ENCODE data around the gene YBEY.
"Not testable (repeated sequence)": the region's sequence is repeated elsewhere in the genome, so short reads cannot be mapped to it uniquely, and the experiment has no call there.

YBEY gene, protein sequence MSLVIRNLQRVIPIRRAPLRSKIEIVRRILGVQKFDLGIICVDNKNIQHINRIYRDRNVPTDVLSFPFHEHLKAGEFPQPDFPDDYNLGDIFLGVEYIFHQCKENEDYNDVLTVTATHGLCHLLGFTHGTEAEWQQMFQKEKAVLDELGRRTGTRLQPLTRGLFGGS
- 6.9 reads per million, percentile 25 among the genes with 10 or more reads in this experiment for total RNA-seq

DNA sequence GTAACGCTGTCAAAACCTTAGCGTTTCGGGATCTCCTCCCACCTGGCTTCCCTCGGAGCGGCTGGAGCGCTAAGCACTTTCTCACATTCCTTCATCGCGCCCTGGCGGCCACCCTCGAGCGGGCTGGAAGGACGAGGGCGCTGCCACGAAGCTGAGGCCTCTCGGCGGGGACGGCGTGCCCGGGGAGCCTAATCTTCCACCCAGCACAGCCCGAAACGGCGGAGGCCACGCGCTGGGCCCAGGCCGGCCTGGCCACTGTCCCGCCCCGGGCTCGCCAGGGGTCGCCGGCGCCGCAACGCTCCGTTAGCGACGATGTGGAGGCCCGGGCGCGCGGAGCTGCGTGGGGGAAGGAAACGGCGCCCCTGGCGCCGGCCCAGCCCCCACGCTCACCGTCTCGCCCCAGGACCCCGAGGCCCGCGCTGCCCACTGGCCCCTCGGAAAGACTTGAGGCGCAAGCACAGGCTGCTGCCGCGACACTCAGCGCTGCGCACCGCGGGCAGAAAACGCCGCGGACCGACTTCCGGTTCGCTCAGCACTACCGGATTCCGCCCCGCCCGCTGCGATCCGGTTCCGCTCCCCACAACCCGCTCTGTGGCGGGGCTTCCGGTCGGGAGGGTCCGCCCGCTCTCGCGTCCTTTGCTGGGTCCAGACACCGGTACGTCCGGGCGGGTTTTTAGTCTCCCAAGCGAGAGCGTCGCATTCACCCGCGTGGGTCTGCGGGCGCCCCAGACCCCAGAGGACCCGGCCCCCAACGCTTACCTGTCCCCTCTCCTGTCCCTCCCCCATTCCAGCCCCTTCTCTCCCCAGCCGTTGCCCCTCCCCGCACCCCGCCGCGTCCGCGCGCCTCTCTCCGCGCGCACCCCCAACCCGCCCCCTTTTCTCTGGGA lies at the start of gene YBEY:
TSS of gene YBEY (plus strand) at position 582 of the 887 bp plus-strand sequence. CDS start 572 bp downstream, outside the sequence.
- DNase-seq: peak; percentile 77

DNA sequence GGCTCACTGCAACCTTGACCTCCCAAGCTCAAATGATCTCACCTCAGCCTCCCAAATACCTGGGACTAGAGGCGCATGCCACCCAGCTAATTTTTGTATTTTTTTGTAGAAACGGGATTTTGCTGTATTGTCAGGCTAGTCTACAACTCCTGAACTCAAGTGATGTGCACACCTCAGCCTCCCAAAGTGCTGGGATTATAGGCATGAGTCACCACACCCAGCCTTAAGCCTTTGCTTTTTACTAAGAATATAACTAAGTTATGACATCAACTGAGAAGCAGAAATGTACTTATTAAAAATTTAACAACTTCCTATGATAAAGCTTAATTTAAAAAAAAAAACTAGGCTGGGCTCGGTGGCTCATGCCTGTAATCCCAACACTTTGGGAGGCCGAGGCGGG lies 48.7 kb upstream of the YBEY start:
- DNase-seq: no peak

DNA sequence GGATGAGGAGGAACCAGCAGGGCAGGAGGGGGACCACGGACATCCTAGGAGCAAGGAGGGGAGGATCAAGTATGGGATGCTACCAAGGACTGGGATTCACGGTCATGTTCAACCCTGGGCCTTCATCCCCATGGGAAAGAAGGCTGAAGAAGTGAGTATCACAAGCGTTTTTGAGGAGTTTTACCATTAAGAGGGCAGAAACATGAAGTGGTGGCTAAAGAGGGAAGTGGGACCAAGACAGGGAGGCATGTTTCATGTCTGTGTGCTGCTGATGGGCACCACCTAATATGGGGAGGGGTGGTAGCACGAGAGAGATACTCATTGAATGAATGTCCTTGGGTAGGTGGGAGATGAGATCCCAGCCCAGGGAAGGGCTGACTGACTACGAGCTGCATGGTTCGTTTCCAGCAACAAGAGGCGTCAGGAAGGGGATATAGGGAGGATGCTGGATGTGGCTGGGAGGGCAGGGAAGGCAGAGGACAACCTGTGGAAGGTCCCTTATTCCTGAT lies 46.3 kb upstream of the YBEY start:
- no peak for DNase-seq

DNA sequence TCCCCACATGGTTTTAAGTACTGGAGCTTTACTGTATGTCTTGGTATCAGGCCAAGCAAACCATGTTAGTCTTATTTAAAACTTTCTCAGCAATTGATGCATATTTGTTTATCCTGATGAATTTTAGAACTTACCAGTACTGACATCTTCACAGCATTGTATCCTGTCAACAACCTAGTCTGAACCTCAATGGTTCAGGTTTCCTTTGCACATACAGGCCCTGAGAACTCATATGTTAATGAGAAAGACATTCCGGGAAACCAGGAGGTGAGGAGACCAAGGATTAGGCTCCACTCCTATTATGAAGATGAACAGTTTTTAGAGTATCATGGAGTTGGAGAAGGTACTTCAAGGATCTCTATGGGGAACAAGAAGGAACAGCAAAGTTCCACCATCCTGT lies 44.6 kb upstream of the YBEY start:
- not testable (repeated sequence) for DNase-seq

DNA sequence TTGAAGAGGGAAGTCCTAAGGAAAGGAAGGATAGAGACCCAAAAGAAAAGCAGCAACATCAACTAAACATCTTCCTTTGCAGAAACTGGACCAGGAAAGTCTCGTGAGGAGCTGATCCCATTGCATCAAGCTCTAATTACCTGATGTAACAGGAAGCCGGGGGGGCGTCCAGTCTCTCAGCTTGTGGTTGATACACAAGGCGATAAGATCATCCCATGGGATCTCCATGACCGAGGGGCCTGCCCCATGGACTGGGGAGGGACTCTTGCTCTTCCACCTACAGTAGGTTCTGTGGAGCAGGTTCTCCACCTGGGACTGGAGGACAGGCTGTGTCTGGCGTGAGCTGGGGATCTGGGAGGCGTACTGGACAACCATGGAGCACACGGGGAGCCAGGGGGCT lies 42.8 kb upstream of the YBEY start:
- DNase-seq: no peak

DNA sequence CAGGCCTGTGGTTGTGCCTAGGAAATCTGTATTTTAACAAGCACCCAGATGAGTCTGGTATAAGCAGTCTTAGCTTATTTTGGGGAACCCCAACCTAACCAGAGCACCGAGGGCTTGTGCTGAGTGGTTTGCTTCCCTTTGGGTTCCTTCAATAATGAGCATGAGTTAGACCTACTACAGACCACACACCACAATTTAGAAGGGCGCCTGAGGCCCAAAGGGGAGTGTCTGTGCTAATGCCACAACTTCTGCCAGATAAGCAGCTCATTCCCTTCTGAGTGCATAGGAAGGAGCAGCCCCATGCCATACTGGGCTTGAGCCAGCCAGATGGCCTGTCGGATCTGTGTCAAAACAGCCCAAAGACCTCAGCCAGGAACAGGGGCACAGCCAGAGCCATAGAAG lies 42.2 kb upstream of the YBEY start:
- DNase-seq: no peak

DNA sequence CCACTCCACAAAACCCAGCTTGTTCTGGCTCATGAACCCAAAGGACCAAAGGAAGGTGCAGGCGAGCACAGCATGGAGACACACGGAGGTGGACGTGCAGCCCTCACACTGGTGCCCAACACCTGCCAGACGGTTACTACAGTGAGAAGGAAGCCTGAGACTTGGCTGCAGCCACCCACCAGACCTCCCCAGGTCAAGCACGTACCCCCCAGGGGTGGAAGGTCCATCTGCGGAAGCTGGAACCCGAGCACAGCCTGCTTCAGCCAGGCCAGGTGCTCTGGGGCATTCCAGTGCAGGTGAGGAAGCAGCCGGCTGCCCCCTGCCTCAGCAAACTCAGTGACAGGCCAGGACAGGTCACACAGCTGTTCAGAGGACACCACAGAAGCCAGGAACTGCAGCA lies 41.5 kb upstream of the YBEY start:
- no peak for DNase-seq

DNA sequence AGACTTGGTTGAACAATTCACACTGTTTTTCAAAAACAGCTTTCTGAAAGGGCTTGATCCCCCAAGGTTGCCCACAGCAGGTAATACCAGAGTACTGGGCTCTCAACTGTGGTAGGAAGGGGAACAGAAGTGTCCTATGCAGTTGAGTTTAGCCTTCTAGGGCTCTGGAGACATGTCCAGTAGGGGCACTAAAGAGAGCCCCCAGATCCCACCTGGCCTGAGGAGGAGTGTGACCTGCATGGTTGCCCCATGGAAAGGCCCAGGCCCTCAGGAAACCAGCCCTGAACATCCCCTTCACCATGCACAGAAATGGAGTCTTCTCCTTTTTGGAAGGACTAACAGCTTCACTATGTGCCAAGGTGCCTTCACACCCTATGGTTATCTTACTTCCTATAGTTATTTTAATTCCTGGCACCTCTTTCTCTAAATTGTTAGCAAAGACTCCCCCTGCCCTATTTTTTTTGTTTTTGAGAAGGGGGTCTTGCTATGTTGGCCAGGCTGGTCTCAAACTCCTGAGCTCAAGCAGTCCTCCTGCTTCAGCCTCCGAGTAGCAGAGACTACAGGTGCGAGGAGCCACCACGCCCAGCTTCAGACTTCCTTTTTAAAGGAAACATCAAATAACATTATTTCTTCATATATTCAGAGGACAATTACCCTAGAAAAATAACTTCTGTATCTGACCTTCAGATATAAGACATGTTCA lies 40.8 kb upstream of the YBEY start:
- DNase-seq: no peak

DNA sequence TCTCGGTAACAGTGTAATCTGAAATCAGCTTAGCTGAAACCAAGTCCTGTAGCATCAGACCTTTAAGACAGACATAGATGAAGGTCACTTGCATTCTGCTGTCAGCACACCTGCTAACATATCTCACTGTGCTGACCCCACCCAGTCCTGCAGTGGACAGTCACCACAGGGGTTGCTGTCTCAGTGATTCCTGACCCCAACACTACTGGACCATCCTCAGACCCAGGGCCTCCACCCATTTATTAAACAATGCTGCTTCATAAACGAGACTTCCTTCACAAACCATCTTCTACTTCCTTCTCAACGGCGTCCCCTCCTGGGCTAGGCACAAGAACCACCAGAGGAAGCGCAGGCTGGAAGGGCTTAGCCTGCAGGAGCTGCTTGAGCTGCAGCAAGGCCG lies 39.8 kb upstream of the YBEY start:
- DNase-seq: no peak

DNA sequence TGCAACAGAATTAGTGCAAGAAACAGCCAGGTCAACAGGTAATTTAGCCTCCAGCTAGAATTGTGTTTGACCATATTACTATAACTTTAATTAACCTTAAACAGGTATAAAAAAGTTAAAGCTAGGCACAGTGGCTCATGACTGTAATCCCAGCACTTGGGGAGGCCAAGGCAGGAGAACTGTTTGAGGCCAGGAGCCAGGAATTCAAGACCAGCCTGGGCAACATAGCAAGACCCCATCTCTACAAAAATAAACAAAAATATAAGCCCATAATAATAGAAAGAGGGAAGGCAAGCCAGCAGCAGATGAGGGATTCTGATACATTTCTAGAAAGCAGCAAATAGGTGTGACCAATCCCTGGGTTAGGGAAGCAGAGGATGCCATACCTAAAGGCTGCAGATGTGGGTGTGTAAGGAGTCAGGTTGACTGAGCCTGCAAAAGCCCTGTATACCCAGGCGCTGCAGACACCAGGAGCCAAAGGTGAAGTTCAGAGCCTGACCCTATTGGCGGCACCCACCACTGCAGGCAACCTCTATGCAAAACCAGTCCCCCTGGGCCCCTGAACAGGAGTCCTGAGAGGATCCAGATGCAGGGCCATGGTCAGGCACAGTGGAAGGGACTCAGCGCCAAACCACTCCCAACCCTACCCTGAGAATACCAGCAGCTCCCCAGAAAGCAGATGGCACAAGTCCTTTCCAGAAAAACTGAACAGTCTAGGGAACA lies 38.3 kb upstream of the YBEY start:
- DNase-seq: no peak

DNA sequence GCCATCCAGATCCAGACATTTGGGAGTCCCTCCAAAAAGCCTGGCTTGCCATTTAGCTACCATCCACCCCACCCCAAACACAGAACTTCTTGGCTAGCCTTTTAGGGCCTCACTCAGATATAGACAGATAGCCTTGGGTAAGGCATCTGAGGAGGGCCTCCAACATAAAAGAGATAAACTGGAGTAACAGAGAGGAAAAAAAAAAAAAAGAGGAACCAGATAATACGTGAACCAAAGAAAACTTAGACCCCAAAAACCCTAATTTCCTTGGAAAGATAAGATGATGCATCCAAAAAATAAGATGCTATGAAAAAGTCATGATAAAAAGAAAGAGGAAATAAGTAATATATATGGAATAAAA lies 37.7 kb upstream of the YBEY start:
- no peak for DNase-seq

DNA sequence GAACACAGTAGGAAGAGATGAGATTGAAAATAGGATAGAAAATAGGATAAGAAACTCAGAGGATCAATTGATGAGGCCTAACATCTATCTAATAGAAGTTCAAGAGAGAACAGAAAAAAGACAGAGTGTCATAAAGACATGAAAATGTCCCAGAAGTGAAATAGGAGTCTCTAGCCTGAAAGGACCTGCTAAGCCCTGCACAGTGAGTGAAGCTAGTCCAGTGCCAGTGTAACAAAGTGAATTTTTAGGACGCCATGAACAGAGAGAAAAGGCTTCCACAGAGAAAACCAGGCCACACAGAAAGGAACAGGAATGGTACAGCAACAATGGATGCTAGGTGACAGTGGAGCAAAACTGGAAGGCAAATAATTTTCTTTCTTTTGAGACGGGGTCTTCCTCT lies 37.3 kb upstream of the YBEY start:
- DNase-seq: no peak

DNA sequence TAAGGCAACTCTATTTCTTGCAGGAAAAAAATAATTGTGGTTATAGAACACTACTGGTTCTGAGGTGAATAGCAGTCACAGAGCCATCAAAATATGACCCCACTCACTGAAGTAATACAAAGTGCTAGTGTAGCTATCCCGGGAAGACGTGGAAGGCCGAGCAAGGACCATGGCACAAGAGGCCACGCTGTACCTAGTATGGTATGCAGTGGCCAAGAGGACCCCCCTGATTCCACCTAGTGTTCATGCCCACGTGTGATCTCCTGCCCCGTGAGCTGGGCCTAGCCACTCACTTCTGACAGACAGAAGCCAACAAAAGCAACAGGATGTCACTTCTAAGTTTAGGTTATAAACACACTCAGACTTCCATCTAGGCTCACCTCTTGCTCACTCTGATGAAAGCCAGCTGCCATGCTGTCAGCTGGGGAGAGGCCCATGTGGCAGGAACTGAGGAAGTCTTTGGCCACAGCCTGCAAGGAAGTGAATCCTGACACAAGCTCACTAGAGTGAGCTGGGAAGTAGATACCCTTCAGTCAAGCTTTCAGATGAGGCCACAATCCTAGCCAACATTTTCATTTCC lies 35.9 kb upstream of the YBEY start:
- DNase-seq: no peak

DNA sequence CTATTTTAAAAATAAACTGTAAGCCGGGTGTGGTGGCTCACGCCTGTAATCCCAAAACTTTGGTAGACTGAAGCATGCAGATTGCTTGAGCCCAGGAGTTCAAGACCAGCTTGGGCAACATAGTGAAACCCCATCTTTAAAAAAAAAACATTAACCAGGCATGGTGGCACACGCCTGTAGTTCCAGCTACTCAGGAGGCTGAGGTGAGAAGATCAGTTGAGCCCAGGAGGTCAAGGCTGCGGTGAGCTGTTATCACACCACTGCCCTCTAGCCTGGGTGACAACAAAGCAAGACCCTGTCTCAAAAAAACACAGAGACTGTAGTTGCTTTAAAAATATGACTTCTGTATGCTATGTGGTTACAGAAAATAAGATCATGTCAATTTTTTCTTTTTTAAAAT lies 33.3 kb upstream of the YBEY start:
- no peak for DNase-seq

DNA sequence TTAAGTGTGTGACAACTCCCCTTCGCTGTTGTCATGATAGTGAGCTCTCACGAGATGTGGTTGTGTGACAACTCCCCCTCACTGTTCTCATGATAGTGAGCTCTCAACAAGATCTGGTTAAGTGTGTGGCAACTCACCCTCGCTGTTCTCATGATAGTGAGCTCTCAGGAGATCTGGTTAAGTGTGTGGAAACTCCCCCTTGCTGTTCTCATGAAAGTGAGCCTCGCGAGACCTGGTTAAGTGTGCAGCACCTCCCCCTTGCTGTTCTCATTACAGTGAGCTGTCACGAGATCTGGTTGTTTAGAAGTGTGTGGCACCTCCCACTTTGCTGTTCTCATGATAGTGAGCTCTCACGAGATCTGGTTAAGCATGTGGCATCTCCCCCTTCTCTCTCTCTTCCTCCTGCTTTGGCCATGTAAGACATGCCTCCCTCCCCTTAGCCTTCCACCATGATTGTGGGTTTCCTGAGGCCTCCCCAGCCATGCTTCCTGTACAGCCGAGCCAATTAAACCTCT lies 32.5 kb upstream of the YBEY start:
- no peak for DNase-seq

DNA sequence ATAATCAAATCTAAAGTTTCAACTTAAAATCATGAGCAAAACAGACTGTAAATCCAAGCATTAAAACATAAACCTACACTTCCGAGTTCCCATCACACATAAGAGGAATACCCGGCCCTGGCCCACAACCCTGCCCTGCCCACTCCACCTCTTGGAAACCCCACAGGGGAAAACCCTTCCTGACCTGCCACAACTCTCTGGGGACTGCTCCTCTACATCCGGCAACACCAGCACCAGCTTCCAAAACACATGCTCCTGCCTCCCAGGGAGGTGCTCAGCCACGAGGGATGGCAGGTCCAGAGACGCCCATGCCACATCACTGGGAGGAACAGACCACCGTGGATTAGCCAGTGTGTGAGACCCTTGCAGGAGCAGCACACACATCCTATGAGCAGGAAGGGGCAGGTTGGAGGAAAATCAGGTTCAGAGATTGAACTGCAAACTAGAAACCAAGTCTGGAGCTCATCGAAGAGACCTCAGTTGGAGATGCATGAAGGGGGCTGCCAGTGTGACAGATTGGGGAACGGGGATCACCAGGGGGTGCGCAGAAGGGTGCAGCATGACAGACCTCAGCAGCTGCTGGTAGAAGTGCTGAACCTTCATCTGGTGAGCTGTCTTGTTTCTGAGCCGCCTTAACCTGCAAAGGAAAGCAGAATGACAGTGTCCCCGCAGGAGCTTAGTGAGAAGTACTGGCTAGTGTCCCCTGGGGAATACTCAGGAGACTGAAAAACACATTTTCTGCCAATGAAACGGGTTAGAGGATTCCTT lies 31.8 kb upstream of the YBEY start:
- no peak for DNase-seq

DNA sequence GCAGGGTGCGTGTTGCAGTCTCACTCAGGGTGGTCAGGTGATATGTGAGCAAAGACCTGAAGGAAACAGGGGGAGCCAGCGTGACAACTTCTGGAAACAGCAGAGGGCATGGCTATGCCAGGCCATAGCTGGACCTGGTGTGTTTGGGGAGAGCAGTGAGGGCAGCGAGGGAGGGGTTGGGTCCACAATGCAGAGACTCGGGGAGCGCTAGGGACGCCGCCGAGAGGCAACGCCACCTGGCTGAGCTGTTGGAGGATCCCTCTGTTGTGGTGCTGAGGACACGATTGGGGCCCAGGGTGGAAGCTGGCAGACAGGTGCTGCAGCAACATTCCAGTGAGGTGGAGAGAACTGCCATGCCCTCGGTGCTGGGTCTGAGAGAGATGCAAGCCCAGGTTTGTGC lies 31.0 kb upstream of the YBEY start:
- no peak for DNase-seq

DNA sequence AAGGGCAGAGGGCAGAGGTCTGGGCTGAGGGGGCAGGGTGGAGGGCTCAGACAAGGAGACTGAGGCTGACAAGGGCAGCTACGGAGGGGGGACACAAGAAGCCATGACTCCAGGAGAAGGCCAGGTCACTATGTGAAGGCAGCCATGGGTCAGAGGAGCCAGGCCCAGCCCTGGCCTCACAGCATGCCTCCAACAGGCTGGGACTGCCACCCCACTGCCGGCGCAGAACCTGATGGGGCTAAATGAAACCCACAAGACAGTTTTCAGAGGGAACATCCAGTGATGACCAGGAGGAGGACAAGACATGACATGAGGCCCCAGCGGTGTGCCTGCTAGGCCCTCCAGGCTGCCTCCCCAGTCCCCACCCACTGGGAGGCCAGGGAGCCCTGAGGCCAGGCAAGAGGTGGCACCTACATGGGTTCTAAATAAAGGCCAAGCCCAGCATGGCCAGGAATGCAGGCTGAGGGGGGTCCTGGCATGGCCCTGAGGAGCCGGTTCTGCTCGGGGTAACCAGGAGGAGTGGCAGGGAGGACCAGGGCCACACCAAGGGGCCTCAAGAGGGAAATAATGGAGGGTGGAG lies 30.3 kb upstream of the YBEY start:
- no peak for DNase-seq

DNA sequence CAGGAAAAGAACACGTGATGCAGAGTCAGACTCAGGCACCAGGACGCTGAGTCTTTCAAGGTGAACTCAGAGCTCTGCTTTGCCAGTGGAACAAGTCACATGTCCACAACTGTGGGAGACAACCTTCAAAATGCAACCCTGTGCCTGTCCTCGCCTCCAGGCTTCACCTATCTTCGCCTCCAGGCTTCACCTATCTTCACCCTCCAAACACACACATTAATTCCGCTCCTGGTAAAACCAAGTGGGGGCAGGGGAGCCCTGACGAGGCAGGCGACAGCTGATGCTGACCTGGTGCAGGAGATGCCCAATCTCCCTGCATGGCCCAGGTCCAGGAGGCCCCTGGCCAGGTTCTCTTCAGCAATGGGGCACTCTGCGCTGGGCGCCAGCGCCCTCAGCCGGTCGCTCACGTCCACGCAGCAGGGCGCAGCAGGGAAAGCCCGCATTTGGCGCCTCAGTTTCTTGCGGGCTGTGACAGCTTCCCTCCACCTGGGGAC lies 29.6 kb upstream of the YBEY start:
- no peak for DNase-seq

DNA sequence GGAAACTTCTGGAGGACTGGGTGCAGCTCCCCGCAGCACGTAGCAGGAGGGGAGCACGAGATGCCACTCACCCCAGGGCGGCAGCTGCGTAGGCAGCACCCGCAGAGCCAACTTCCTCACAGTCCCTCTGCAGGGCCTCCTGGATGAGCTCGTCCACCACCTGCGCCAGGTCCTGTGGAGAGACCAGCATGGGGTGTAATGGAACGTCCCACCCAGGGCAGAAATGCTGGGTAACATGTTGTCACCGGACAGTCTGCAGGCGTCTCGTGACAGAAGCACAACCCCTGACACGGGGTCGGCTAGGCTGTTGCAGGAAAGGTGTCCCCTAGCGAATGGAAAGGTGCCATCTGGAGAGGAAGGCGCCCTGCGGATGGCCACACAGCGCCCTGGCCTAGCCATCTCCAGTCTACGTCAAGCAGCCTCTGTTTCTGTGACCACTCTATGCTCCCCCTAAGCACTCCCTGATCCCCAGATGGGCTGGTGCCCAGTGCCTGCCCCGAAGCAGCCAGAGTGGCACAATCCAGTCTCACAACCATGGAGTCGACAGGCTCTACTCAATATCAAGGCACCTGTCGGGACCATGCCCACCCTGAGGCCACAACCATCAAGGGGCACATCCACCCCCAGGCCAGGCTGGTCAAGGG lies 22.0 kb upstream of the YBEY start:
- no peak for DNase-seq
